Mucosa of stomach (tissue), 1 donor: Measurements from ENCODE around the gene PATJ.

Source experiments
- H3K27me3 ChIP-seq: one replicate; pipeline ENCODE4 v1.7.0; 2013; ENCODE audit warnings: mild to moderate bottlenecking, low read length; ENCODE audit not compliant: control insufficient read depth, insufficient read depth
- H3K36me3 ChIP-seq: one replicate; pipeline ENCODE4 v1.7.0; 2013; ENCODE audit warnings: low read length; ENCODE audit not compliant: control insufficient read depth, insufficient read depth
- H3K4me1 ChIP-seq: one replicate; pipeline ENCODE4 v1.7.0; 2013; ENCODE audit warnings: mild to moderate bottlenecking, low read length; ENCODE audit not compliant: control insufficient read depth, insufficient read depth
- H3K4me3 ChIP-seq: one replicate; pipeline ENCODE4 v1.7.0; 2013; ENCODE audit warnings: low read length
- H3K9ac ChIP-seq: one replicate; pipeline ENCODE4 v1.7.0; 2013; ENCODE audit warnings: mild to moderate bottlenecking, low read length, moderate library complexity
- H3K9me3 ChIP-seq: one replicate; pipeline ENCODE4 v1.7.0; 2013; ENCODE audit warnings: mild to moderate bottlenecking, low read length, moderate library complexity; ENCODE audit not compliant: control insufficient read depth
- donor health status: Pancreatic carcinoma.

PATJ gene

GRCh38 chr1:61995641-61996040 lies 253.4 kb downstream of the PATJ start:
- no peaks in the 10 kb centered on the region for H3K36me3 ChIP-seq
- H3K9me3 ChIP-seq = no peaks in the 10 kb centered on the region
- no peak overlapping the region for H3K9ac ChIP-seq
- H3K4me3 ChIP-seq = no peak overlapping the region
- H3K27me3 ChIP-seq = no peaks in the 10 kb centered on the region
- H3K4me1 ChIP-seq = peaks cover 10% of the 10 kb centered on the region

- Histone ChIP-seq H3K27me3 (no peaks in the 10 kb centered on the region), H3K9me3 (no peaks in the 10 kb centered on the region), H3K9ac (no peak overlapping the region), H3K4me3 (no peak overlapping the region), H3K36me3 (no peaks in the 10 kb centered on the region), H3K4me1 (peaks cover 10% of the 10 kb centered on the region)
Measured at GRCh38 chr1:61997123-61997522, 254.8 kb downstream of the PATJ start.

DNA sequence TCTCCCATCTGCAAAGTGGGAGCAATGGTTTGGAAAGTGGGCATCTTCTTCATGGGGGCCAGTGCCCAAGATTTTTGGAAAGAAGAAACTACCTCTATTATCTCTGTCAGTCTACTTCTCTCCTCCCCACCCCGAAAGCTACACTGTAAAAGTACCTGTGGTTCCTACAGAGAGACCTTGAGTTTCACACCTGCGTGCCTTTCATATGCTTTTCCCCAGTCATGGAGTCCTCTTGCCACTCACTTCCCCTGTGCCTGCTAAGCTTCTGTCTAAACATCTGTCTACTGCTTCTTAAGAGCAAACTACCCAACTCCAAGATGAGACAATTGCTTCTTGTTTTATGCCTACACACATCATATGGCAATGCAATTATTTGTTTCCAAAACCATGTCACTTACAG lies 261.5 kb downstream of the PATJ start:
- Histone ChIP-seq H3K4me1 (no peaks in the 10 kb centered on the region), H3K27me3 (no peaks in the 10 kb centered on the region)

GRCh38 chr1:62006690-62007089 lies 264.4 kb downstream of the PATJ start:
- Histone ChIP-seq H3K36me3 (no peaks in the 10 kb centered on the region), H3K9ac (no peak overlapping the region), H3K4me1 (no peaks in the 10 kb centered on the region), H3K27me3 (no peaks in the 10 kb centered on the region), H3K4me3 (no peak overlapping the region), H3K9me3 (no peaks in the 10 kb centered on the region)

More for the DNA sequence above, 261.5 kb downstream of the PATJ start:
- no peak overlapping the region for H3K4me3 ChIP-seq
- no peaks in the 10 kb centered on the region for H3K36me3 ChIP-seq
- no peak overlapping the region for H3K9ac ChIP-seq
- no peaks in the 10 kb centered on the region for H3K9me3 ChIP-seq

GRCh38 chr1:62011006-62011405 lies 268.7 kb downstream of the PATJ start:
- no peaks in the 10 kb centered on the region for H3K9me3 ChIP-seq
- H3K4me1 ChIP-seq = no peaks in the 10 kb centered on the region
- H3K36me3 ChIP-seq = no peaks in the 10 kb centered on the region
- H3K4me3 ChIP-seq = no peak overlapping the region
- no peaks in the 10 kb centered on the region for H3K27me3 ChIP-seq
- no peak overlapping the region for H3K9ac ChIP-seq

DNA sequence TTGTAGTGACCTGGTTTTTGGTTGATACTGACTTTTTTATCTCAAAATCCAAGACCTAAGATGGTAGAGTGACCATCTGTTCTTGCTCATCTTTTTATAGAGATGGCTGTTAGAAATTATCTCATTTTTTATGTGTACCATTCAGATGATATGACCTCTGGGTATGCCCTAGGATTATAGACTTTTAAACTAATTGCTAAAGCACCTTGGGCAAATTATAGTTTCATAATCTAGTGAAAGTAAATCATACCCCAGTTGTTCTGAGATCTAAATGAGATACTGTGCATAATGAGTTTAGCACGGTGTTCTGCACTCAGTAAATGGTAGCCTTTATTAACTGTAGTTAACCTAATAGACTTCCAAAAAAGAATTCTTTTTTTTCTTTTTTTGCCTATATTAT lies 269.8 kb downstream of the PATJ start:
- H3K4me3 ChIP-seq = no peak overlapping the region
- H3K4me1 ChIP-seq = no peaks in the 10 kb centered on the region
- H3K9me3 ChIP-seq = no peaks in the 10 kb centered on the region
- H3K36me3 ChIP-seq = no peaks in the 10 kb centered on the region
- no peak overlapping the region for H3K9ac ChIP-seq
- H3K27me3 ChIP-seq = no peaks in the 10 kb centered on the region

DNA sequence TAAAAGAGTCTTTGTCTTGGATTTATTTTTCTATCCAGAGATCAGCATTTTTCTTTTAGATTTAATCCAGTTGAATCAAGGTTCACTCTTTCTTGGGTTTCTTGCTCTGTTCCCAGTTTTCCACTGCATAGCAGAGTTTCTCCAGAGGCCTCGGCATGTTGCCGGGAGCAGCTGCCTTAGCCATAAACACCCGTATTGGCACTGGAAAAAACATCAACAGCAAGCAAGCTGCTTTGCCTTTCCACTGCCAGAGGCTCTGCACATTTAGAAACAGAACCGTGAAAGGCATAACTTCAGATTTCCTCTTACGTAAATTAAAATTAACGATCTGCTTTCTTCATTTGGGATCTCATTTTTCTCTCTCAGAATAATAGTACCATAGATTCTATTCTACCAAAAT lies 270.6 kb downstream of the PATJ start:
- H3K4me3 ChIP-seq = no peak overlapping the region
- no peaks in the 10 kb centered on the region for H3K4me1 ChIP-seq
- no peak overlapping the region for H3K9ac ChIP-seq
- no peaks in the 10 kb centered on the region for H3K36me3 ChIP-seq
- no peaks in the 10 kb centered on the region for H3K27me3 ChIP-seq
- H3K9me3 ChIP-seq = no peaks in the 10 kb centered on the region

GRCh38 chr1:62013264-62013663 lies 271.0 kb downstream of the PATJ start:
- Histone ChIP-seq H3K4me3 (no peak overlapping the region), H3K4me1 (no peaks in the 10 kb centered on the region), H3K36me3 (no peaks in the 10 kb centered on the region), H3K9ac (no peak overlapping the region), H3K27me3 (no peaks in the 10 kb centered on the region), H3K9me3 (no peaks in the 10 kb centered on the region)

- H3K9me3 ChIP-seq = no peaks in the 10 kb centered on the region
- H3K36me3 ChIP-seq = no peaks in the 10 kb centered on the region
- H3K4me3 ChIP-seq = no peak overlapping the region
- H3K27me3 ChIP-seq = no peaks in the 10 kb centered on the region
- H3K9ac ChIP-seq = no peak overlapping the region
- H3K4me1 ChIP-seq = no peaks in the 10 kb centered on the region
Measured at GRCh38 chr1:62022382-62022983, 280.2 kb downstream of the PATJ start.

- Histone ChIP-seq H3K27me3 (no peaks in the 10 kb centered on the region), H3K9me3 (no peaks in the 10 kb centered on the region), H3K4me1 (no peaks in the 10 kb centered on the region), H3K9ac (no peak overlapping the region), H3K36me3 (no peaks in the 10 kb centered on the region), H3K4me3 (no peak overlapping the region)
Measured at GRCh38 chr1:62024690-62025089, 282.4 kb downstream of the PATJ start.

GRCh38 chr1:62025154-62025553 lies 282.9 kb downstream of the PATJ start:
- Histone ChIP-seq H3K27me3 (no peaks in the 10 kb centered on the region), H3K4me1 (no peaks in the 10 kb centered on the region), H3K36me3 (no peaks in the 10 kb centered on the region), H3K9me3 (no peaks in the 10 kb centered on the region), H3K9ac (no peak overlapping the region), H3K4me3 (no peak overlapping the region)

GRCh38 chr1:62025892-62026291 lies 283.6 kb downstream of the PATJ start:
- H3K36me3 ChIP-seq = no peaks in the 10 kb centered on the region
- H3K27me3 ChIP-seq = no peaks in the 10 kb centered on the region
- no peak overlapping the region for H3K9ac ChIP-seq
- no peaks in the 10 kb centered on the region for H3K4me1 ChIP-seq
- no peaks in the 10 kb centered on the region for H3K9me3 ChIP-seq
- H3K4me3 ChIP-seq = no peak overlapping the region

- no peak overlapping the region for H3K4me3 ChIP-seq
- H3K36me3 ChIP-seq = no peaks in the 10 kb centered on the region
- no peaks in the 10 kb centered on the region for H3K27me3 ChIP-seq
- H3K9me3 ChIP-seq = no peaks in the 10 kb centered on the region
- H3K4me1 ChIP-seq = no peaks in the 10 kb centered on the region
- H3K9ac ChIP-seq = no peak overlapping the region
Measured at GRCh38 chr1:62029704-62030103, 287.4 kb downstream of the PATJ start.
